Activated naive CD8-positive, alpha-beta T cell (primary cell): ENCODE measurements around the gene PHC2.

ENCODE experiments used
- H3K27ac Mint-ChIP-seq: one replicate; pipeline ENCODE4 v1.8.0; 2021; ENCODE audit warnings: mixed read lengths
- H3K27me3 Mint-ChIP-seq: one replicate; pipeline ENCODE4 v1.8.0; 2021; ENCODE audit warnings: mixed read lengths
- H3K36me3 Mint-ChIP-seq: one replicate; pipeline ENCODE4 v1.8.0; 2021; ENCODE audit warnings: mixed read lengths
- H3K4me1 Mint-ChIP-seq: one replicate; pipeline ENCODE4 v1.8.0; 2021; ENCODE audit warnings: low read depth, mixed read lengths
- H3K4me3 Mint-ChIP-seq: one replicate; pipeline ENCODE4 v1.8.0; 2021; ENCODE audit warnings: mild to moderate bottlenecking, mixed read lengths
- H3K9me3 Mint-ChIP-seq: one replicate; pipeline ENCODE4 v1.8.0; 2021; ENCODE audit warnings: low read depth, mixed read lengths

The PHC2 gene

GRCh38 chr1:33366762-33367484 is 64.0 kb downstream of the PHC2 start:
- no peaks in the 10 kb centered on the region for H3K36me3 Mint-ChIP-seq
- H3K27ac Mint-ChIP-seq: no peak overlapping the region
- no peak overlapping the region for H3K4me3 Mint-ChIP-seq
- no peaks in the 10 kb centered on the region for H3K9me3 Mint-ChIP-seq
- no peaks in the 10 kb centered on the region for H3K27me3 Mint-ChIP-seq
- H3K4me1 Mint-ChIP-seq: no peaks in the 10 kb centered on the region

- no peak overlapping the region for H3K27ac Mint-ChIP-seq
- no peaks in the 10 kb centered on the region for H3K4me1 Mint-ChIP-seq
- H3K4me3 Mint-ChIP-seq: no peak overlapping the region
- no peaks in the 10 kb centered on the region for H3K36me3 Mint-ChIP-seq
- H3K27me3 Mint-ChIP-seq: no peaks in the 10 kb centered on the region
- H3K9me3 Mint-ChIP-seq: no peaks in the 10 kb centered on the region
These were observed 65.3 kb downstream of the PHC2 start for GRCh38 chr1:33365560-33365997.

DNA sequence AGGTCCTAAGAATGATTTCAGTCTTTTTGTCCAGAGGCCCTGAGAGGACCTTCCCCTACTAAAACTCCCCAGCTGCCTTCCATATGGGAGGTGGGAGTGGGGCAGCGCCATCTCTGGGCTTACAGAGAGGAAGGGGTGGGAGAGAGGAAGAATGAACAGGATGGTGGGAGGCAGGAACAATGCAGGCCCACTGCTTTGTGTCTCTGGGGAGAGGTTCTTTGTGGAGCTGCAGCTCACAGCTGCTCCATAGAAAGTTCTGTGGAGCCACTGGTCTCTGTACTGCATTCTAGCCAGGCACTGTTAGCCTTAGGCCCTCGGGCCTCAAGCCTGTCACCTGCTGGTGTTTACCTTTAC is 66.4 kb downstream of the PHC2 start:
- H3K36me3 Mint-ChIP-seq: no peaks in the 10 kb centered on the region
- no peaks in the 10 kb centered on the region for H3K9me3 Mint-ChIP-seq
- no peaks in the 10 kb centered on the region for H3K27me3 Mint-ChIP-seq

GRCh38 chr1:33363470-33363861 is 67.4 kb downstream of the PHC2 start:
- H3K27ac Mint-ChIP-seq: no peak overlapping the region
- no peaks in the 10 kb centered on the region for H3K9me3 Mint-ChIP-seq
- H3K4me3 Mint-ChIP-seq: no peak overlapping the region
- no peaks in the 10 kb centered on the region for H3K4me1 Mint-ChIP-seq
- no peaks in the 10 kb centered on the region for H3K27me3 Mint-ChIP-seq
- H3K36me3 Mint-ChIP-seq: no peaks in the 10 kb centered on the region

More for the DNA sequence above, 66.4 kb downstream of the PHC2 start:
- Mint-ChIP-seq H3K4me3 (no peak overlapping the region), H3K27ac (no peak overlapping the region), H3K4me1 (no peaks in the 10 kb centered on the region)

DNA sequence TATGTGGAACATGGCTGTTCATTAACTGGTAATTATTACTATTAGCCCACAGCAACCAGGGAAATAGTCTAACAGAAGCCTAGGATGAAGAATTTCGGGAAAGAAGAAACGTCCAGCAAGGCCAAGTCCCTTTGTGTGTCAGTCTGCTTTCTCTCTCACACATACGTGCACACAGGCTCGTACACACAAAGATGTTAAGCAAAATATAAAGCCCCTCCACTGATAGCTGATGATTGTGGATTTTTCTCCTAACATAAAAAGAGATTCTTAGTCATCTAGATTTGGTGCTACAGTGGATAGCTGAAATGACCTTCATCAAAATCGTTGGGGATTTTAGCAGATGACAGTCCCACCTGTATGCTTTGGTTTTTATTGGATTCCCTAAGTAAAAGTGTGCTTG is 67.9 kb downstream of the PHC2 start:
- no peaks in the 10 kb centered on the region for H3K9me3 Mint-ChIP-seq
- H3K36me3 Mint-ChIP-seq: no peaks in the 10 kb centered on the region
- H3K4me1 Mint-ChIP-seq: no peaks in the 10 kb centered on the region
- no peaks in the 10 kb centered on the region for H3K27me3 Mint-ChIP-seq
- no peak overlapping the region for H3K4me3 Mint-ChIP-seq
- H3K27ac Mint-ChIP-seq: no peak overlapping the region

DNA sequence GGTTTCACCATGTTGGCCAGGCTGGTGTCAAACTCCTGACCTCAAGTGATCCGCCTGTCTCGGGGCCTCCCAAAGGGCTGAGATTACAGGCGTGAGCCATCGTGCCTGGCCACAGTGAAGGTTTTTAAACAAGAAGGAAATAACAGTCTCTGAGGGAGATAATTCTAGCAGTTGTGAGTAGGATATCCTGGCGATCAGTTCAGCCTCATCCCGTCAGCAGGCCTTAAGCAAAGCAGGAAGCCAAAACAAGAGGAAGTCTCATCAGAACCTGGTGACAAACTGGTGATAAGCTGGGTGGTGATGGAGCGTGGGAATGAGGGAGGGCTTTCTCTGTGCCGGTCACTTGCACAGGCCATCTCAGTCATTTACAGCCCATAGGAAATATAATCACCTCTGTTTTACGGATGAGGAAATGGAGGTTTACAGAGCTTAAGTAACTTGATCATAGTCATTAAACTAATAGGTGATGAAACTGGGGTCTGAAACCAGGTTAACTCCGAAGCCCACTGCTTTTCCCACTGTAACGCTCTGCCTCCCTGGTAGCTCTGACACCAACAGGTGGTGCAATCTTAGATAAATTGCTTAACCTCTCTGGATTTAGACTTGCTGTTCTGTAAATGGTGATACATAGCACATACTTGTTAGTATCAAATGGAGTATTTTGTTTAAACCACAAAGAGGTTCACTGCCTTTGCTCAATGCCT is 69.2 kb downstream of the PHC2 start:
- no peaks in the 10 kb centered on the region for H3K9me3 Mint-ChIP-seq
- no peaks in the 10 kb centered on the region for H3K36me3 Mint-ChIP-seq
- H3K4me1 Mint-ChIP-seq: no peaks in the 10 kb centered on the region
- no peak overlapping the region for H3K27ac Mint-ChIP-seq
- H3K4me3 Mint-ChIP-seq: no peak overlapping the region
- H3K27me3 Mint-ChIP-seq: no peaks in the 10 kb centered on the region

- H3K4me3 Mint-ChIP-seq: no peak overlapping the region
- no peaks in the 10 kb centered on the region for H3K27me3 Mint-ChIP-seq
- no peaks in the 10 kb centered on the region for H3K4me1 Mint-ChIP-seq
- no peaks in the 10 kb centered on the region for H3K9me3 Mint-ChIP-seq
- H3K27ac Mint-ChIP-seq: no peak overlapping the region
- no peaks in the 10 kb centered on the region for H3K36me3 Mint-ChIP-seq
These were observed 70.5 kb downstream of the PHC2 start for GRCh38 chr1:33360367-33360766.

GRCh38 chr1:33359931-33360330 is 71.0 kb downstream of the PHC2 start:
- no peak overlapping the region for H3K27ac Mint-ChIP-seq
- H3K9me3 Mint-ChIP-seq: no peaks in the 10 kb centered on the region
- H3K4me1 Mint-ChIP-seq: no peaks in the 10 kb centered on the region
- H3K27me3 Mint-ChIP-seq: no peaks in the 10 kb centered on the region
- H3K36me3 Mint-ChIP-seq: no peaks in the 10 kb centered on the region
- H3K4me3 Mint-ChIP-seq: no peak overlapping the region

DNA sequence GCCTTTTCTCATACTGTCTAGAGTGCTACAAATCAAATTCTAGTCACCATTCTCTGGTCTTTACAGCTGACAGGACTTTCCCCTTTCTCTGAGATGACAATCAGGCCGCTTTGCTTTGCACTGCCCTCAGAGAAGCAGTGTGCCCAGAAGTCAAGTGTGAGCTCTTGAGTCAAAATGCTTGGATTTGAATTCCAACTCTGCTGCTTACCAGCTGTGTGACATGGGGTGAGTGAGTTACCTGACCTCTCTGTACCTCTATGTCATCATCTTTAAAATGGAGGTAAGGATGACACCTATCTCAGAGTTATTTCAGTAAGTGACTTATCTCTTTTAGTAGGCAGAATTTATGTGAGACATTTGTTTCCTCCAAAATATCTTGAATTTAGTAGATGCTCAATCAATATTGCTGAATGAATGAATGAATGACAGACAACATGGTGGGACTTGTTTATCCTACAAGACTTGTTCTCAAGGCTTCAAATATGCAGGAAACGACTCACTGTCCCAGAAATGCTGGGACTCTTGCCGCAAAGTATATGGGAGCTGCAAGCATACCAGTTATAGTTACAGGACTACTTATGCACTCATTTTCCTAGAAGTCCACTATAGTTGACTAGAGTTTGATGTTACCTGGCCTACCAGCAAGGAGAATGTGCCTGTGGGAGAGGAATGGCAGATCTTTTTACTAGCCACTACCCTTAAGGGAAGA is 71.9 kb downstream of the PHC2 start:
- no peaks in the 10 kb centered on the region for H3K36me3 Mint-ChIP-seq
- H3K27me3 Mint-ChIP-seq: no peaks in the 10 kb centered on the region
- no peak overlapping the region for H3K4me3 Mint-ChIP-seq
- H3K9me3 Mint-ChIP-seq: no peaks in the 10 kb centered on the region
- no peak overlapping the region for H3K27ac Mint-ChIP-seq
- no peaks in the 10 kb centered on the region for H3K4me1 Mint-ChIP-seq

GRCh38 chr1:33358114-33358794 is 72.6 kb downstream of the PHC2 start:
- Mint-ChIP-seq H3K9me3 (no peaks in the 10 kb centered on the region), H3K4me3 (no peak overlapping the region), H3K36me3 (no peaks in the 10 kb centered on the region), H3K27ac (no peak overlapping the region), H3K27me3 (no peaks in the 10 kb centered on the region), H3K4me1 (no peaks in the 10 kb centered on the region)

DNA sequence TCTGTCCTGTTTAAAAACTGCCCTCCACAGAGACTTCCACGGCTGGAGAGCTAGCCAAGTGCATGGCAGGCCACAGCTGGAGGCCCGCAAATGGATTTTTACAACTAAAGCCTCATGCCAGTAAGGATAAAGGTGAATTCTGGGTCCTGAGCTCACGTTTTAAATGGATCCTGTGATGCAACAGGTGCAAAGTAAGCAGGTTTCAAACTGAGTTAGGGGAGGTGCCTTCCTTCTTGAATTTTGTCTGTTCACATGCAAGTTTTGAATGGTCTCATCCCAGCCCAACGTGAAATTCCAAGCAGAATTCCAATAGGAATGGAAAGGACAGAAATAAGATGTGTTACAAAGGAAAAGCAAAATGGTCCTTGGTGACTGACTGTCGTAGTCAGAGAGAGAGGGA is 73.8 kb downstream of the PHC2 start:
- H3K27me3 Mint-ChIP-seq: no peaks in the 10 kb centered on the region

GRCh38 chr1:33354707-33355316 is 76.1 kb downstream of the PHC2 start:
- no peaks in the 10 kb centered on the region for H3K27me3 Mint-ChIP-seq
- no peak overlapping the region for H3K27ac Mint-ChIP-seq
- no peaks in the 10 kb centered on the region for H3K36me3 Mint-ChIP-seq
- no peaks in the 10 kb centered on the region for H3K9me3 Mint-ChIP-seq
- H3K4me1 Mint-ChIP-seq: peaks cover 9% of the 10 kb centered on the region
- no peak overlapping the region for H3K4me3 Mint-ChIP-seq

More for the DNA sequence above, 73.8 kb downstream of the PHC2 start:
- Mint-ChIP-seq H3K27ac (no peak overlapping the region), H3K4me1 (no peaks in the 10 kb centered on the region), H3K9me3 (no peaks in the 10 kb centered on the region), H3K36me3 (no peaks in the 10 kb centered on the region), H3K4me3 (no peak overlapping the region)

- Mint-ChIP-seq H3K27me3 (no peaks in the 10 kb centered on the region), H3K9me3 (no peaks in the 10 kb centered on the region)
These were observed 77.4 kb downstream of the PHC2 start for GRCh38 chr1:33353531-33353930.

GRCh38 chr1:33351281-33351660 is 79.6 kb downstream of the PHC2 start:
- no peak overlapping the region for H3K27ac Mint-ChIP-seq
- peaks cover 6% of the 10 kb centered on the region for H3K36me3 Mint-ChIP-seq
- H3K4me3 Mint-ChIP-seq: peak overlapping the region; percentile 51
- H3K27me3 Mint-ChIP-seq: no peaks in the 10 kb centered on the region
- peaks cover 34% of the 10 kb centered on the region for H3K4me1 Mint-ChIP-seq
- H3K9me3 Mint-ChIP-seq: no peaks in the 10 kb centered on the region

More at GRCh38 chr1:33353531-33353930, 77.4 kb downstream of the PHC2 start:
- no peaks in the 10 kb centered on the region for H3K36me3 Mint-ChIP-seq
- H3K4me3 Mint-ChIP-seq: no peak overlapping the region
- H3K4me1 Mint-ChIP-seq: peaks cover 12% of the 10 kb centered on the region
- H3K27ac Mint-ChIP-seq: no peak overlapping the region
